HepG2 (cell line): ENCODE data around the gene SLC25A19. TPM values are rescaled to one million over a fixed set of nuclear protein-coding genes. Genes with fewer than 3 reads are reported as not detected.

Source experiments
- ARHGAP35 ChIP-seq: sonication (generic); formaldehyde crosslinking; IDR thresholded peaks from 2 replicates; pipeline ENCODE4 v1.9.0; 2022; ENCODE audit warnings: mild to moderate bottlenecking, inconsistent platforms, moderate library complexity, missing genetic modification reagents, borderline replicate concordance
- HOXA7 ChIP-seq: sonication (generic); formaldehyde crosslinking; IDR thresholded peaks from 2 replicates; pipeline ENCODE4 v1.8.1; 2022; ENCODE audit warnings: mild to moderate bottlenecking, missing genetic modification reagents, moderate library complexity
- MIER2 ChIP-seq: IDR thresholded peaks from 2 replicates; pipeline ENCODE4 v1.6.1; 2016; ENCODE audit warnings: missing biosample characterization, missing genetic modification reagents
- NCOA2 ChIP-seq: sonication (generic); formaldehyde crosslinking; IDR thresholded peaks from 2 replicates; pipeline ENCODE4 v1.8.0; 2022; ENCODE audit warnings: inconsistent platforms
- PHF21A ChIP-seq: sonication (generic); formaldehyde crosslinking; IDR thresholded peaks from 2 replicates; pipeline ENCODE4 v1.5.0; 2020; ENCODE audit warnings: mild to moderate bottlenecking, missing genetic modification reagents
- RBFOX2 ChIP-seq: fragments of 200-400 bp; formaldehyde crosslinking; IDR thresholded peaks from 2 replicates; pipeline ENCODE4 v1.6.1; 2017; ENCODE audit warnings: low read depth, mild to moderate bottlenecking, low read length
- RFX3 ChIP-seq: IDR thresholded peaks from 2 replicates; pipeline ENCODE4 v1.6.1; 2016; ENCODE audit warnings: missing biosample characterization, missing genetic modification reagents
- SRSF4 ChIP-seq: fragments of 200-400 bp; formaldehyde crosslinking; IDR thresholded peaks from one replicate; pipeline ENCODE4 v1.6.1; 2018; ENCODE audit warnings: mild to moderate bottlenecking, low read depth, low read length, moderate library complexity; ENCODE audit not compliant: poor library complexity, severe bottlenecking
- ZMYM4 ChIP-seq: sonication (generic); formaldehyde crosslinking; IDR thresholded peaks from 2 replicates; pipeline ENCODE4 v1.8.1; 2023; ENCODE audit warnings: mild to moderate bottlenecking, missing genetic modification reagents
- polyA plus RNA-seq, 8 experiments: library from polyadenylated mRNA; depleted of rRNA in 3 of 8; stranded (reverse) in 7 of 8; unstranded in 1 of 8; fragments of >200 nt; fragmentation: Illumina TruSeq in 4 of 8; extraction: Trizol in 4 of 8; gene quantifications; 2 replicates each; pipeline versions ENCODE4 v1.2.1 to v1.2.3, GENCODE V29; 2011 to 2016; ENCODE audit warnings: low read depth in 4 of 8, missing spikeins in 1 of 8, mixed read lengths in 1 of 8; ENCODE audit not compliant: insufficient read depth in 1 of 8
- total RNA-seq, 5 experiments: library from RNA; depleted of rRNA; stranded (reverse); fragments of >200 nt; fragmentation: Illumina TruSeq; extraction: Trizol; gene quantifications; 2 replicates each; pipeline ENCODE4 v1.2.3, GENCODE V29; 2016; ENCODE audit warnings: low read depth in 1 of 5
- TF ChIP-seq, protein P1 (sequence below): sonication (generic); formaldehyde crosslinking; IDR thresholded peaks from 2 replicates; pipeline ENCODE4 v1.5.0; 2020; ENCODE audit warnings: mild to moderate bottlenecking, missing genetic modification reagents
- TF ChIP-seq, protein P2 (sequence below): conservative IDR thresholded peaks from 2 replicates; pipeline ENCODE4 v1.6.1; 2018; ENCODE audit warnings: missing genetic modification reagents
- TF ChIP-seq, protein P3 (sequence below): sonication (generic); formaldehyde crosslinking; IDR thresholded peaks from 2 replicates; pipeline ENCODE4 v1.4.0; 2020; ENCODE audit warnings: missing genetic modification reagents
- TF ChIP-seq, protein P4 (sequence below): sonication (generic); formaldehyde crosslinking; IDR thresholded peaks from 2 replicates; pipeline ENCODE4 v1.4.0; 2020; ENCODE audit warnings: mild to moderate bottlenecking, missing genetic modification reagents

Gene SLC25A19
- total and polyA plus RNA-seq, 2 of the 13 experiments (the other 11 are each of a cell fraction or from before 2014, with no cell fraction given): 24.4 to 41.4 TPM

DNA sequence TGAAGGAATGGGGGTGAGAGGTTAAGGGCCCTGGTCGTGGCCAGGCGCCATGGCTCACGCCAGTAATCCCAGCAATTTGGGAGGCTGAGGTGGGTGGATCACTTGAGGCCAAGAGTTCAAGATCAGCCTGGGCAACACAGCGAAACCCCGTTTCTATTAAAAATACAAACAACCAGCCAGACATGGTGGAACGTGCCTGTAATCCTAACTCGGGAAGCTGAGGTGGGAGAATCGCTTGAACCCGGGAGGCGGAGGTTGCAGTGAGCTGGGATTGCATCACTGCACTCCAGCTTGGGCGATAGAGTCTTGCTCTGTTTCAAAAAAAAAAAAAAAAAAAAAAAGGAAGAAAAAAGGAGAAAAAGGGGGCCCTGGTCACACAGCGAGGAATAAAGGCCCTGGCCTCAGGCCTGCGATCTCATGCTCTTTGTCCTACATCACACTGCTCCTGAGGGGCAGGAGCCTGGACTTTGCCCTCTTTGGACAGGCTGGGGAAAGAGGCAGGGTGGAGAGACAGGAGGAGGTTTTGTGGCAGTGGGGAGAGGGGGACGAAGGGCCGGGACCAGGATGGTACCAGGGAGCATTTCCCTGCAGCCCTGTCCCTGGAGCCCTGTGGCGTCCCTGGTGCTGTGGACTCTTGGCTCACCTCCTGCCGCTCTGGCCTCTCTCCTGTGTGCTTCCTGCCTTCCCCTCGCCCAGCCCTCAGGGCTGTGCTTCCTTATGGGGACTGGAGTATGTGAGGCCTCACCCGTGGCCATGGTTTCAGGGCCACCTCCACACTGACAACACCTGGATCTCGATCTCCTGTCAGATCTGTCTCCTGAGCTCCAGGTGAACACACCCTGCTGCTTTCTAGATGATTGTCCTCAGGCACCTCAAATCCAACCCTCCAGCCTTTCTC is 19.7 kb upstream of the SLC25A19 start (continued):
- TF ChIP-seq, protein P1, sequence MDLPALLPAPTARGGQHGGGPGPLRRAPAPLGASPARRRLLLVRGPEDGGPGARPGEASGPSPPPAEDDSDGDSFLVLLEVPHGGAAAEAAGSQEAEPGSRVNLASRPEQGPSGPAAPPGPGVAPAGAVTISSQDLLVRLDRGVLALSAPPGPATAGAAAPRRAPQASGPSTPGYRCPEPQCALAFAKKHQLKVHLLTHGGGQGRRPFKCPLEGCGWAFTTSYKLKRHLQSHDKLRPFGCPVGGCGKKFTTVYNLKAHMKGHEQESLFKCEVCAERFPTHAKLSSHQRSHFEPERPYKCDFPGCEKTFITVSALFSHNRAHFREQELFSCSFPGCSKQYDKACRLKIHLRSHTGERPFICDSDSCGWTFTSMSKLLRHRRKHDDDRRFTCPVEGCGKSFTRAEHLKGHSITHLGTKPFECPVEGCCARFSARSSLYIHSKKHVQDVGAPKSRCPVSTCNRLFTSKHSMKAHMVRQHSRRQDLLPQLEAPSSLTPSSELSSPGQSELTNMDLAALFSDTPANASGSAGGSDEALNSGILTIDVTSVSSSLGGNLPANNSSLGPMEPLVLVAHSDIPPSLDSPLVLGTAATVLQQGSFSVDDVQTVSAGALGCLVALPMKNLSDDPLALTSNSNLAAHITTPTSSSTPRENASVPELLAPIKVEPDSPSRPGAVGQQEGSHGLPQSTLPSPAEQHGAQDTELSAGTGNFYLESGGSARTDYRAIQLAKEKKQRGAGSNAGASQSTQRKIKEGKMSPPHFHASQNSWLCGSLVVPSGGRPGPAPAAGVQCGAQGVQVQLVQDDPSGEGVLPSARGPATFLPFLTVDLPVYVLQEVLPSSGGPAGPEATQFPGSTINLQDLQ: peak; percentile 50; the same call in 1 of the 2 replicates
- TF ChIP-seq ARHGAP35 (CRISPR knock-in tag) (peak; percentile 96), NCOA2 (peak; percentile 70), SRSF4 (no peak), RFX3 (CRISPR knock-in tag) (no peak), HOXA7 (CRISPR knock-in tag) (no peak), MIER2 (0 out of 2 replicates have a peak, but pooled peaks have one; percentile 56), RBFOX2 (peak; percentile 71), PHF21A (CRISPR knock-in tag) (peak; percentile 91), ZMYM4 (CRISPR knock-in tag) (peak; percentile 71)
- TF ChIP-seq, protein P2, sequence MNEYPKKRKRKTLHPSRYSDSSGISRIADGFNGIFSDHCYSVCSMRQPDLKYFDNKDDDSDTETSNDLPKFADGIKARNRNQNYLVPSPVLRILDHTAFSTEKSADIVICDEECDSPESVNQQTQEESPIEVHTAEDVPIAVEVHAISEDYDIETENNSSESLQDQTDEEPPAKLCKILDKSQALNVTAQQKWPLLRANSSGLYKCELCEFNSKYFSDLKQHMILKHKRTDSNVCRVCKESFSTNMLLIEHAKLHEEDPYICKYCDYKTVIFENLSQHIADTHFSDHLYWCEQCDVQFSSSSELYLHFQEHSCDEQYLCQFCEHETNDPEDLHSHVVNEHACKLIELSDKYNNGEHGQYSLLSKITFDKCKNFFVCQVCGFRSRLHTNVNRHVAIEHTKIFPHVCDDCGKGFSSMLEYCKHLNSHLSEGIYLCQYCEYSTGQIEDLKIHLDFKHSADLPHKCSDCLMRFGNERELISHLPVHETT (CRISPR knock-in tag): 0 out of 2 replicates have a peak, but pooled peaks have one; percentile 22
- TF ChIP-seq, protein P3, sequence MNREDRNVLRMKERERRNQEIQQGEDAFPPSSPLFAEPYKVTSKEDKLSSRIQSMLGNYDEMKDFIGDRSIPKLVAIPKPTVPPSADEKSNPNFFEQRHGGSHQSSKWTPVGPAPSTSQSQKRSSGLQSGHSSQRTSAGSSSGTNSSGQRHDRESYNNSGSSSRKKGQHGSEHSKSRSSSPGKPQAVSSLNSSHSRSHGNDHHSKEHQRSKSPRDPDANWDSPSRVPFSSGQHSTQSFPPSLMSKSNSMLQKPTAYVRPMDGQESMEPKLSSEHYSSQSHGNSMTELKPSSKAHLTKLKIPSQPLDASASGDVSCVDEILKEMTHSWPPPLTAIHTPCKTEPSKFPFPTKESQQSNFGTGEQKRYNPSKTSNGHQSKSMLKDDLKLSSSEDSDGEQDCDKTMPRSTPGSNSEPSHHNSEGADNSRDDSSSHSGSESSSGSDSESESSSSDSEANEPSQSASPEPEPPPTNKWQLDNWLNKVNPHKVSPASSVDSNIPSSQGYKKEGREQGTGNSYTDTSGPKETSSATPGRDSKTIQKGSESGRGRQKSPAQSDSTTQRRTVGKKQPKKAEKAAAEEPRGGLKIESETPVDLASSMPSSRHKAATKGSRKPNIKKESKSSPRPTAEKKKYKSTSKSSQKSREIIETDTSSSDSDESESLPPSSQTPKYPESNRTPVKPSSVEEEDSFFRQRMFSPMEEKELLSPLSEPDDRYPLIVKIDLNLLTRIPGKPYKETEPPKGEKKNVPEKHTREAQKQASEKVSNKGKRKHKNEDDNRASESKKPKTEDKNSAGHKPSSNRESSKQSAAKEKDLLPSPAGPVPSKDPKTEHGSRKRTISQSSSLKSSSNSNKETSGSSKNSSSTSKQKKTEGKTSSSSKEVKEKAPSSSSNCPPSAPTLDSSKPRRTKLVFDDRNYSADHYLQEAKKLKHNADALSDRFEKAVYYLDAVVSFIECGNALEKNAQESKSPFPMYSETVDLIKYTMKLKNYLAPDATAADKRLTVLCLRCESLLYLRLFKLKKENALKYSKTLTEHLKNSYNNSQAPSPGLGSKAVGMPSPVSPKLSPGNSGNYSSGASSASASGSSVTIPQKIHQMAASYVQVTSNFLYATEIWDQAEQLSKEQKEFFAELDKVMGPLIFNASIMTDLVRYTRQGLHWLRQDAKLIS (CRISPR knock-in tag): peak; percentile 88
- TF ChIP-seq, protein P4, sequence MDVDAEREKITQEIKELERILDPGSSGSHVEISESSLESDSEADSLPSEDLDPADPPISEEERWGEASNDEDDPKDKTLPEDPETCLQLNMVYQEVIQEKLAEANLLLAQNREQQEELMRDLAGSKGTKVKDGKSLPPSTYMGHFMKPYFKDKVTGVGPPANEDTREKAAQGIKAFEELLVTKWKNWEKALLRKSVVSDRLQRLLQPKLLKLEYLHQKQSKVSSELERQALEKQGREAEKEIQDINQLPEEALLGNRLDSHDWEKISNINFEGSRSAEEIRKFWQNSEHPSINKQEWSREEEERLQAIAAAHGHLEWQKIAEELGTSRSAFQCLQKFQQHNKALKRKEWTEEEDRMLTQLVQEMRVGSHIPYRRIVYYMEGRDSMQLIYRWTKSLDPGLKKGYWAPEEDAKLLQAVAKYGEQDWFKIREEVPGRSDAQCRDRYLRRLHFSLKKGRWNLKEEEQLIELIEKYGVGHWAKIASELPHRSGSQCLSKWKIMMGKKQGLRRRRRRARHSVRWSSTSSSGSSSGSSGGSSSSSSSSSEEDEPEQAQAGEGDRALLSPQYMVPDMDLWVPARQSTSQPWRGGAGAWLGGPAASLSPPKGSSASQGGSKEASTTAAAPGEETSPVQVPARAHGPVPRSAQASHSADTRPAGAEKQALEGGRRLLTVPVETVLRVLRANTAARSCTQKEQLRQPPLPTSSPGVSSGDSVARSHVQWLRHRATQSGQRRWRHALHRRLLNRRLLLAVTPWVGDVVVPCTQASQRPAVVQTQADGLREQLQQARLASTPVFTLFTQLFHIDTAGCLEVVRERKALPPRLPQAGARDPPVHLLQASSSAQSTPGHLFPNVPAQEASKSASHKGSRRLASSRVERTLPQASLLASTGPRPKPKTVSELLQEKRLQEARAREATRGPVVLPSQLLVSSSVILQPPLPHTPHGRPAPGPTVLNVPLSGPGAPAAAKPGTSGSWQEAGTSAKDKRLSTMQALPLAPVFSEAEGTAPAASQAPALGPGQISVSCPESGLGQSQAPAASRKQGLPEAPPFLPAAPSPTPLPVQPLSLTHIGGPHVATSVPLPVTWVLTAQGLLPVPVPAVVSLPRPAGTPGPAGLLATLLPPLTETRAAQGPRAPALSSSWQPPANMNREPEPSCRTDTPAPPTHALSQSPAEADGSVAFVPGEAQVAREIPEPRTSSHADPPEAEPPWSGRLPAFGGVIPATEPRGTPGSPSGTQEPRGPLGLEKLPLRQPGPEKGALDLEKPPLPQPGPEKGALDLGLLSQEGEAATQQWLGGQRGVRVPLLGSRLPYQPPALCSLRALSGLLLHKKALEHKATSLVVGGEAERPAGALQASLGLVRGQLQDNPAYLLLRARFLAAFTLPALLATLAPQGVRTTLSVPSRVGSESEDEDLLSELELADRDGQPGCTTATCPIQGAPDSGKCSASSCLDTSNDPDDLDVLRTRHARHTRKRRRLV (CRISPR knock-in tag): no peak
